ENCODE results near the gene SLC38A6. TPM values are rescaled to one million over a fixed set of nuclear protein-coding genes. Genes with fewer than 3 reads are reported as not detected.
A peak's percentile ranks its signal among the peaks of the same experiment; 100 is the strongest.

The SLC38A6 gene
- total and polyA plus RNA-seq, 9 of the 15 experiments (the other 6 are each of a cell fraction or from before 2014, with no cell fraction given) = 9.8 to 40.3 (median 17.6) TPM

- DNase-seq (ENCODE audit: extremely low read depth in 1 of 4, low spot score in 3 of 4) (peak in 1 of 4 experiments; percentile 2), FAIRE-seq (no peak), ATAC-seq (no peak)
- CTCF ChIA-PET (ENCODE audit: low intra/inter-chr PET ratio) = no interaction called here
- TF ChIP-seq MEIS2 (IDR thresholded peaks at IDR 0.05; ENCODE audit: partially characterized antibody) (peak; percentile 5), CTCF (IDR thresholded peaks at IDR 0.05 in 2 of 3, conservative IDR thresholded peaks at IDR 0.05 in 1 of 3; ENCODE audit: insufficient read depth in 2 of 3, low read depth in 1 of 3, low read length in 3 of 3) (peak in 1 of 3 experiments; percentile 22; a peak in 1 of 6 replicates), ZNF239 (CRISPR knock-in tag; IDR thresholded peaks at IDR 0.05) (no peak), CHAMP1 (IDR thresholded peaks at IDR 0.05) (no peak), MCM2 (IDR thresholded peaks at IDR 0.05; ENCODE audit: low read depth) (no peak), HDAC3 (IDR thresholded peaks at IDR 0.05; ENCODE audit: borderline replicate concordance, partially characterized antibody) (no peak)
- Histone ChIP-seq H3K4me1 (replicated peaks in 1 of 2; ENCODE audit: control insufficient read depth in 2 of 2, insufficient read depth in 2 of 2, low read length in 2 of 2) (no peaks in the 10 kb centered on the region), H4K20me1 (replicated peaks; ENCODE audit: control insufficient read depth, insufficient read depth, low read length) (no peaks in the 10 kb centered on the region), H3K36me3 (ENCODE audit: control insufficient read depth, insufficient read depth, low read length) (peaks cover 5% of the 10 kb centered on the region; the same call in 1 of the 3 replicates), H3K9me3 (replicated peaks; ENCODE audit: control insufficient read depth, insufficient read depth, low read depth, low read length) (no peaks in the 10 kb centered on the region), H3K9me1 (ENCODE audit: control insufficient read depth, insufficient read depth, low read length) (no peaks in the 10 kb centered on the region), H2AFZ (ENCODE audit: low read depth, low read length) (no peak overlapping the region), H3K4me2 (ENCODE audit: insufficient read depth, low read length) (no peak overlapping the region), H3K4me3 (no peak overlapping the region), H3K79me2 (ENCODE audit: control insufficient read depth, insufficient read depth, low read length) (no peaks in the 10 kb centered on the region), H3K27me3 (ENCODE audit: control insufficient read depth in 2 of 2, insufficient read depth in 2 of 2, low read length in 2 of 2) (no peaks in the 10 kb centered on the region), H3K27ac (ENCODE audit: extremely low read depth, low read depth, low read length) (no peak overlapping the region), H3K9ac (ENCODE audit: insufficient read depth in 1 of 2, low read depth in 2 of 2, low read length in 2 of 2) (no peak overlapping the region)
- 88% methylated on average over 2 of the region's 2 CpGs for WGBS (ENCODE audit: insufficient coverage, low coverage, missing lambda C conversion rate)
- in situ Hi-C loops (cut with MboI) = no loop called here
- POLR2A ChIA-PET = no interaction called here
- intact Hi-C loops (cut with micrococcal nuclease) = no loop called here
- BruUV-seq (replicated peaks) = no TSS peak
These were observed 83.2 kb downstream of the SLC38A6 start for GRCh38 chr14:61064210-61064609.

Data from K562 (cell line).